GM23338 (cell line): Measurements from ENCODE around the gene POLR2F. TPM values are rescaled to one million over a fixed set of nuclear protein-coding genes. Genes with fewer than 3 reads are reported as not detected.

Experiments
- ATAC-seq: fragments of 200-7000 bp; cut with Tn5 transposase; 3 replicates; pipeline ENCODE4 v1.9.1; 2020
- DNase-seq: peaks from one replicate; pipeline ENCODE4 v3.0.0-alpha.2; 2015; ENCODE audit warnings: low spot score
- H2AFZ ChIP-seq: fragments of 200-600 bp; sonication (generic); 2 replicates; pipeline ENCODE4 v1.8.0; 2016; ENCODE audit warnings: antibody characterized with exemption, mild to moderate bottlenecking, moderate library complexity
- H3F3A ChIP-seq: fragments of 200-600 bp; sonication (generic); replicated peaks from 2 replicates; pipeline ENCODE4 v1.8.0; 2017; ENCODE audit warnings: antibody characterized with exemption, mixed run types, low read depth
- H3K27ac ChIP-seq: fragments of 200-600 bp; sonication (generic); 2 replicates; pipeline ENCODE4 v1.6.1; 2016; ENCODE audit warnings: low read depth
- H3K27me3 ChIP-seq: fragments of 200-600 bp; sonication (generic); 2 replicates; pipeline ENCODE4 v1.8.0; 2016; ENCODE audit warnings: mild to moderate bottlenecking, mixed run types, moderate library complexity; ENCODE audit not compliant: insufficient read depth
- H3K36me3 ChIP-seq: fragments of 200-600 bp; sonication (generic); 2 replicates; pipeline ENCODE4 v1.8.0; 2016; ENCODE audit warnings: mild to moderate bottlenecking; ENCODE audit not compliant: insufficient read depth
- H3K4me1 ChIP-seq: fragments of 200-600 bp; sonication (generic); 2 replicates; pipeline ENCODE4 v1.8.0; 2016; ENCODE audit warnings: mild to moderate bottlenecking, moderate library complexity; ENCODE audit not compliant: insufficient read depth
- H3K4me2 ChIP-seq: fragments of 200-600 bp; sonication (generic); 2 replicates; pipeline ENCODE4 v1.7.1; 2017; ENCODE audit warnings: mixed run types
- H3K4me3 ChIP-seq: fragments of 200-600 bp; sonication (generic); 2 replicates; pipeline ENCODE4 v1.6.1; 2016; ENCODE audit warnings: mixed run types
- H3K79me2 ChIP-seq: fragments of 200-600 bp; sonication (generic); replicated peaks from 2 replicates; pipeline ENCODE4 v1.8.0; 2017; ENCODE audit warnings: mild to moderate bottlenecking; ENCODE audit not compliant: insufficient read depth
- H3K9me2 ChIP-seq: fragments of 200-600 bp; sonication (generic); 2 replicates; pipeline ENCODE4 v1.8.0; 2017; ENCODE audit not compliant: insufficient read depth
- H4K20me1 ChIP-seq: fragments of 200-600 bp; sonication (generic); replicated peaks from 2 replicates; pipeline ENCODE4 v1.8.0; 2017; ENCODE audit warnings: mild to moderate bottlenecking; ENCODE audit not compliant: insufficient read depth
- H3K27ac Mint-ChIP-seq: 2 replicates; pipeline ENCODE4 v1.8.0; 2020; ENCODE audit warnings: inconsistent platforms, mild to moderate bottlenecking, moderate library complexity, mixed read lengths
- H3K27me3 Mint-ChIP-seq: 3 replicates; pipeline ENCODE4 v1.8.0; 2022; ENCODE audit warnings: low read depth, mild to moderate bottlenecking, moderate library complexity, mixed read lengths, inconsistent platforms; ENCODE audit not compliant: insufficient read depth, poor library complexity
- H3K36me3 Mint-ChIP-seq: 3 replicates; pipeline ENCODE4 v1.8.0; 2021; ENCODE audit warnings: low read depth, mild to moderate bottlenecking, inconsistent platforms, moderate library complexity, mixed read lengths
- H3K4me1 Mint-ChIP-seq: 3 replicates; pipeline ENCODE4 v1.8.0; 2020; ENCODE audit warnings: mild to moderate bottlenecking, inconsistent platforms, mixed read lengths
- H3K4me3 Mint-ChIP-seq: 3 replicates; pipeline ENCODE4 v1.8.0; 2021; ENCODE audit warnings: moderate library complexity, mild to moderate bottlenecking, inconsistent platforms, mixed read lengths
- H3K9me3 Mint-ChIP-seq: 3 replicates; pipeline ENCODE4 v1.8.0; 2020; ENCODE audit warnings: moderate library complexity, mild to moderate bottlenecking, inconsistent platforms, mixed read lengths
- POLR2AphosphoS5 ChIP-seq: IDR thresholded peaks from 2 replicates; pipeline ENCODE4 v1.6.1; 2016; ENCODE audit warnings: antibody characterized with exemption, low read depth
- ZNF331 ChIP-seq: fragments of 250-450 bp; sonication (Bioruptor Pico); IDR thresholded peaks from 2 replicates; pipeline ENCODE4 v1.5.0; 2020; ENCODE audit warnings: low read depth, mild to moderate bottlenecking, moderate library complexity
- polyA plus RNA-seq: library from polyadenylated mRNA; unstranded; fragments of >200 nt; fragmentation: Nextera tagmentation; extraction: Ambion mirVana; gene quantifications from 2 replicates; pipeline ENCODE4 v1.2.1, GENCODE V29; 2016
- total RNA-seq: library from RNA; depleted of rRNA; stranded (reverse); fragments of >200 nt; shearing (Covaris generic); gene quantifications from 2 replicates; pipeline ENCODE4 v1.2.3, GENCODE V29; 2014
- TF ChIP-seq, protein P1 (sequence below): fragments of 250-450 bp; sonication (Bioruptor Pico); IDR thresholded peaks from 2 replicates; pipeline ENCODE4 v1.5.0; 2020; ENCODE audit warnings: mild to moderate bottlenecking, moderate library complexity
- TF ChIP-seq, protein P2 (sequence below), 2 experiments: fragments of 200-600 bp in 1 of 2; sonication (generic) in 1 of 2; conservative IDR thresholded peaks; 2 replicates each; pipeline versions ENCODE4 v1.5.1 to v1.6.1; 2016 to 2017; ENCODE audit warnings: antibody characterized with exemption in 2 of 2, low read depth in 2 of 2, mild to moderate bottlenecking in 2 of 2, moderate library complexity in 1 of 2

Gene POLR2F
- total and polyA plus RNA-seq, 2 experiments from 2014 or later, result 144 to 429 TPM

DNA sequence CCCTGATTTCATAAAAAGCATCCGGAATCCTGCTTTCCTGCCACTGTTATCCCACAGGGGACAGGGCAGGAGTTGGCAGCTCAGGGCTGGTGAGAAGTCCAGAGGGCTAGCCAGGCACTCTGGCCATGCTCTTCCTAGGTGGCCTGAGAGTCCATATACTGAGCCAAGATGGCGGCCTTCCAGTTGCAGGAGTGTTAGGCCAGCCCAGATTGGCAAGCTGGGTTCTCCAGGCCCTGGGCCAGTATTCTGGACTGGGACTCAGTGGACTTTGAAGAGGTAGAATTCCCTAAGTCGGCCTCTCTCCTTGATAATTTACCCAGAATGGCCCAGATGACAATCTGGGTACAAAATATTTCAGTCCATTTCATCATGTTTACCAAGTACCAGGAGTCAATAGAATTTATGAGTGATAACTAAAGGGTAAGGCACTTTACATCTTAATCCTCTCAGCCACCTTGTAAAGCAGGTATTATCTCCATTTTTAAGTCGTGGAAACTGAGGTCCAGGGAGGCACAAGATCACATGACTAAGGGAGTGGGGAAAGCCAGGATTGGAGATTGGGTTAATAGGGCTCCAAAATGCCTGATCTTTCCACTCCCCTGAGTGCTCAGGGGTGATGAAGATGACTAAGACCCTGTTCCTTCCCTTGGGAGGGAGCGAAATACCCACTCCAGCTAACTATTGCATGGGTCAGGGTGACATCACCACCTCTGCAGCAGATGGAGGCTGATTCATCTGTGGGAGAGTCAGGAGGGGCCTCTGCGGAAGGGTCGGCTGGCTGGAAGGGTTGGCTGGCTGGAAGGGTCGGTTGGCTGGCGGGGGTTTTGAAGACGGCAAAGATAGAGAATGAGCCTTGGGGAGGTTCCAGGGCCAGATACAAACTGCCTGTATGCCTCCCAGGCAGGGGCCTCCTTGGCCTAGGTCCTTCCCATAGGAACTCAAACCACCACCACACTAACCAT, 48.6 kb upstream of the POLR2F start (continued):
- TF ChIP-seq, protein P1, sequence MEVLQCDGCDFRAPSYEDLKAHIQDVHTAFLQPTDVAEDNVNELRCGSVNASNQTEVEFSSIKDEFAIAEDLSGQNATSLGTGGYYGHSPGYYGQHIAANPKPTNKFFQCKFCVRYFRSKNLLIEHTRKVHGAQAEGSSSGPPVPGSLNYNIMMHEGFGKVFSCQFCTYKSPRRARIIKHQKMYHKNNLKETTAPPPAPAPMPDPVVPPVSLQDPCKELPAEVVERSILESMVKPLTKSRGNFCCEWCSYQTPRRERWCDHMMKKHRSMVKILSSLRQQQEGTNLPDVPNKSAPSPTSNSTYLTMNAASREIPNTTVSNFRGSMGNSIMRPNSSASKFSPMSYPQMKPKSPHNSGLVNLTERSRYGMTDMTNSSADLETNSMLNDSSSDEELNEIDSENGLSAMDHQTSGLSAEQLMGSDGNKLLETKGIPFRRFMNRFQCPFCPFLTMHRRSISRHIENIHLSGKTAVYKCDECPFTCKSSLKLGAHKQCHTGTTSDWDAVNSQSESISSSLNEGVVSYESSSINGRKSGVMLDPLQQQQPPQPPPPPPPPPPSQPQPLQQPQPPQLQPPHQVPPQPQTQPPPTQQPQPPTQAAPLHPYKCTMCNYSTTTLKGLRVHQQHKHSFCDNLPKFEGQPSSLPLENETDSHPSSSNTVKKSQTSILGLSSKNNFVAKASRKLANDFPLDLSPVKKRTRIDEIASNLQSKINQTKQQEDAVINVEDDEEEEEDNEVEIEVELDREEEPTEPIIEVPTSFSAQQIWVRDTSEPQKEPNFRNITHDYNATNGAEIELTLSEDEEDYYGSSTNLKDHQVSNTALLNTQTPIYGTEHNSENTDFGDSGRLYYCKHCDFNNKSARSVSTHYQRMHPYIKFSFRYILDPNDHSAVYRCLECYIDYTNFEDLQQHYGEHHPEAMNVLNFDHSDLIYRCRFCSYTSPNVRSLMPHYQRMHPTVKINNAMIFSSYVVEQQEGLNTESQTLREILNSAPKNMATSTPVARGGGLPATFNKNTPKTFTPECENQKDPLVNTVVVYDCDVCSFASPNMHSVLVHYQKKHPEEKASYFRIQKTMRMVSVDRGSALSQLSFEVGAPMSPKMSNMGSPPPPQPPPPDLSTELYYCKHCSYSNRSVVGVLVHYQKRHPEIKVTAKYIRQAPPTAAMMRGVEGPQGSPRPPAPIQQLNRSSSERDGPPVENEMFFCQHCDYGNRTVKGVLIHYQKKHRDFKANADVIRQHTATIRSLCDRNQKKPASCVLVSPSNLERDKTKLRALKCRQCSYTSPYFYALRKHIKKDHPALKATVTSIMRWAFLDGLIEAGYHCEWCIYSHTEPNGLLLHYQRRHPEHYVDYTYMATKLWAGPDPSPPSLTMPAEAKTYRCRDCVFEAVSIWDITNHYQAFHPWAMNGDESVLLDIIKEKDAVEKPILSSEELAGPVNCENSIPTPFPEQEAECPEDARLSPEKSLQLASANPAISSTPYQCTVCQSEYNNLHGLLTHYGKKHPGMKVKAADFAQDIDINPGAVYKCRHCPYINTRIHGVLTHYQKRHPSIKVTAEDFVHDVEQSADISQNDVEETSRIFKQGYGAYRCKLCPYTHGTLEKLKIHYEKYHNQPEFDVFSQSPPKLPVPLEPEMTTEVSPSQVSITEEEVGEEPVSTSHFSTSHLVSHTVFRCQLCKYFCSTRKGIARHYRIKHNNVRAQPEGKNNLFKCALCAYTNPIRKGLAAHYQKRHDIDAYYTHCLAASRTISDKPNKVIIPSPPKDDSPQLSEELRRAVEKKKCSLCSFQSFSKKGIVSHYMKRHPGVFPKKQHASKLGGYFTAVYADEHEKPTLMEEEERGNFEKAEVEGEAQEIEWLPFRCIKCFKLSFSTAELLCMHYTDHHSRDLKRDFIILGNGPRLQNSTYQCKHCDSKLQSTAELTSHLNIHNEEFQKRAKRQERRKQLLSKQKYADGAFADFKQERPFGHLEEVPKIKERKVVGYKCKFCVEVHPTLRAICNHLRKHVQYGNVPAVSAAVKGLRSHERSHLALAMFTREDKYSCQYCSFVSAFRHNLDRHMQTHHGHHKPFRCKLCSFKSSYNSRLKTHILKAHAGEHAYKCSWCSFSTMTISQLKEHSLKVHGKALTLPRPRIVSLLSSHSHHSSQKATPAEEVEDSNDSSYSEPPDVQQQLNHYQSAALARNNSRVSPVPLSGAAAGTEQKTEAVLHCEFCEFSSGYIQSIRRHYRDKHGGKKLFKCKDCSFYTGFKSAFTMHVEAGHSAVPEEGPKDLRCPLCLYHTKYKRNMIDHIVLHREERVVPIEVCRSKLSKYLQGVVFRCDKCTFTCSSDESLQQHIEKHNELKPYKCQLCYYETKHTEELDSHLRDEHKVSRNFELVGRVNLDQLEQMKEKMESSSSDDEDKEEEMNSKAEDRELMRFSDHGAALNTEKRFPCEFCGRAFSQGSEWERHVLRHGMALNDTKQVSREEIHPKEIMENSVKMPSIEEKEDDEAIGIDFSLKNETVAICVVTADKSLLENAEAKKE (CRISPR knock-in tag), result no peak

DNA sequence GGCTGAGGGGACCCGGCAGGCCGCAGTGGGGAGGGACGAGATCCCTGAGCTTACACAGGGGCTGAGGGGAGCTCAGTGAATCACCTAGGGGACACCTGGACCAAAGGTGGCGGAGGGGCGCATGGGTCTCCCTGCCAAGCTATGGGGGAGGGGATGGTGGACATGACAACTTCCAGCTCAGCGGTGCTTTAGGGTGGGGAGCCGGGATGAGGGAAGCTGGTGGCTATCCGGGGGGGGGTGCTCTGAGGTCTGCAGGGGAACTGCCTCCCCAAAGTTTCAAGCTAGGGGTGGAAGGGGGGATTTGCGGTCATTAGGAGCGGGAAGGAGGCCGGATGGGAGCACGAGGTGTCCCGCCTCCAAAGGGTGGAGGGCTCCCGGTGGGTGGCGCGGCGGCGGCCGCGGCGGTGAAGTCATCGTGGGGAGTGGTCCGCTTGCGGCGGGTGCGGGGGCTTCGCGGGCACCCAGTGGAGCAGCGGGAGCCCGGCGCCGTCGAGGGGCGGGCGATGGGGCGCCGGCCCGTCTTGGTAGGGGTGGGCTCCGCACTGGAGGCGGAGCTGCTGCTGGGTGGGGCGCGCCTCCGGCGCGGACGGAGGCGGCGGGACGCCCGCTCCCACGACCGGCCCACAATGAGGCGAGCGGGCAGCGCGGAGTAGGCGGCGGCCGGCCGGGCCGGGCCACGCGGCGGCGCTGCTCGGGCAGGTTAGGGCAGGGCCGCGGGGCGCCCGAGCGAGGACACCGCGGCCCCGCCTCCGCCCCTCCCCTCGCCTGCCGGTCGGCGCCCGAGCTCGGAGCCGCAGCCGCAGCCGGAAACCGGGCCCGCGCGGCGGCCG, 47.8 kb upstream of the POLR2F start, which contains the start of gene MICALL1:
Gene MICALL1 (plus strand): TSS at position 764 of the 830 bp plus-strand sequence. CDS start 126 bp downstream, outside the sequence.
- no peaks in the 10 kb centered on the region for H3K36me3 ChIP-seq
- Mint-ChIP-seq H3K9me3 (no peaks in the 10 kb centered on the region; the same call in 2 of the 3 replicates), H3K27ac (peak within 1 kb of the TSS; percentile 42), H3K36me3 (peaks cover 4% of the 10 kb centered on the region; the same call in 1 of the 3 replicates), H3K4me1 (peaks cover 31% of the 10 kb centered on the region), H3K27me3 (peaks cover 12% of the 10 kb centered on the region), H3K4me3 (peak within 1 kb of the TSS; percentile 77)
- TF ChIP-seq POLR2AphosphoS5 (no peak), ZNF331 (no peak)
- TF ChIP-seq, protein P2, sequence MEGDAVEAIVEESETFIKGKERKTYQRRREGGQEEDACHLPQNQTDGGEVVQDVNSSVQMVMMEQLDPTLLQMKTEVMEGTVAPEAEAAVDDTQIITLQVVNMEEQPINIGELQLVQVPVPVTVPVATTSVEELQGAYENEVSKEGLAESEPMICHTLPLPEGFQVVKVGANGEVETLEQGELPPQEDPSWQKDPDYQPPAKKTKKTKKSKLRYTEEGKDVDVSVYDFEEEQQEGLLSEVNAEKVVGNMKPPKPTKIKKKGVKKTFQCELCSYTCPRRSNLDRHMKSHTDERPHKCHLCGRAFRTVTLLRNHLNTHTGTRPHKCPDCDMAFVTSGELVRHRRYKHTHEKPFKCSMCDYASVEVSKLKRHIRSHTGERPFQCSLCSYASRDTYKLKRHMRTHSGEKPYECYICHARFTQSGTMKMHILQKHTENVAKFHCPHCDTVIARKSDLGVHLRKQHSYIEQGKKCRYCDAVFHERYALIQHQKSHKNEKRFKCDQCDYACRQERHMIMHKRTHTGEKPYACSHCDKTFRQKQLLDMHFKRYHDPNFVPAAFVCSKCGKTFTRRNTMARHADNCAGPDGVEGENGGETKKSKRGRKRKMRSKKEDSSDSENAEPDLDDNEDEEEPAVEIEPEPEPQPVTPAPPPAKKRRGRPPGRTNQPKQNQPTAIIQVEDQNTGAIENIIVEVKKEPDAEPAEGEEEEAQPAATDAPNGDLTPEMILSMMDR (conservative IDR thresholded peaks at IDR 0.05; ENCODE audit: low read depth in 2 of 2), result peak in 1 of 2 experiments; percentile 46; a peak in 2 of 4 replicates
- H3K79me2 ChIP-seq, result no peaks in the 10 kb centered on the region; the same call in 1 of the 2 replicates
- peak within 1 kb of the TSS; percentile 50; the same call in 1 of the 2 replicates for H3K27ac ChIP-seq
- peaks cover 20% of the 10 kb centered on the region for H3K4me1 ChIP-seq
- H3K9me2 ChIP-seq, result peaks cover 7% of the 10 kb centered on the region; the same call in 1 of the 2 replicates
- no peaks in the 10 kb centered on the region; the same call in 1 of the 2 replicates for H4K20me1 ChIP-seq
- H3K4me3 ChIP-seq, result peak within 1 kb of the TSS; percentile 75
- ATAC-seq (peak; percentile 77), DNase-seq (peak; percentile 82)
- H2AFZ ChIP-seq, result peak within 1 kb of the TSS; percentile 84
- H3K27me3 ChIP-seq, result no peaks in the 10 kb centered on the region
- H3K4me2 ChIP-seq, result peak within 1 kb of the TSS; percentile 89
- peaks cover 21% of the 10 kb centered on the region for H3F3A ChIP-seq
